Measurements from ENCODE around the gene NUP210L.

The NUP210L gene

GRCh38 chr1:153962088-153963029, 192.5 kb downstream of the NUP210L start:
- in situ Hi-C loops (cut with MboI; ENCODE audit: low sequenced_read_pairs, unreplicated experiment), result no loop called here

GRCh38 chr1:153961421-153961820, 193.5 kb downstream of the NUP210L start:
- in situ Hi-C loops (cut with MboI; ENCODE audit: low sequenced_read_pairs, unreplicated experiment), result no loop called here
- DNase-seq (ENCODE audit: low spot score), result no peak
- TF ChIP-seq CTCF (IDR thresholded peaks at IDR 0.05; ENCODE audit: borderline replicate concordance, control extremely low read depth, extremely low read depth, insufficient read depth, missing control alignments), result no peak

More at GRCh38 chr1:153962088-153963029, 192.5 kb downstream of the NUP210L start:
- DNase-seq (ENCODE audit: low spot score), result no peak
- peak; percentile 24 for TF ChIP-seq CTCF (IDR thresholded peaks at IDR 0.05; ENCODE audit: borderline replicate concordance, control extremely low read depth, extremely low read depth, insufficient read depth, missing control alignments)

- DNase-seq (ENCODE audit: low spot score), result no peak
- in situ Hi-C loops (cut with MboI; ENCODE audit: low sequenced_read_pairs, unreplicated experiment), result no loop called here
- TF ChIP-seq CTCF (IDR thresholded peaks at IDR 0.05; ENCODE audit: borderline replicate concordance, control extremely low read depth, extremely low read depth, insufficient read depth, missing control alignments), result no peak
Observed at GRCh38 chr1:153960206-153960605, 194.7 kb downstream of the NUP210L start.

GRCh38 chr1:153959454-153959853, 195.4 kb downstream of the NUP210L start:
- DNase-seq (ENCODE audit: low spot score), result no peak
- no peak for TF ChIP-seq CTCF (IDR thresholded peaks at IDR 0.05; ENCODE audit: borderline replicate concordance, control extremely low read depth, extremely low read depth, insufficient read depth, missing control alignments)
- in situ Hi-C loops (cut with MboI; ENCODE audit: low sequenced_read_pairs, unreplicated experiment), result no loop called here

DNA sequence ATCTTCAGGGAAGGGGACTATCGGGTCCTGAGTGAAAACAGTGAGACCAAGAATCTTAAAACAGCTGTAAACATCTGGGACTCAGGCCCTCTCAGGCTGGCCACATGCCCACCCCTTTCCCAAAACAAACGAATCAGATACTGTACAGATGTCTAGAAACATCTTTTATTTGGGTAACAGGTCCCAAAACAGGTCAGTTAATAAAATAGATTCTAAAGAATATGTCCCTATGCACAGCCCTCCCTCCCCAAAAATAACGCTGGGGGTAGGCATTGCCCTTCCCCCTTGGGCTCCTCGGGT, 196.0 kb downstream of the NUP210L start:
- no peak for TF ChIP-seq CTCF (IDR thresholded peaks at IDR 0.05; ENCODE audit: borderline replicate concordance, control extremely low read depth, extremely low read depth, insufficient read depth, missing control alignments)
- in situ Hi-C loops (cut with MboI; ENCODE audit: low sequenced_read_pairs, unreplicated experiment), result no loop called here
- DNase-seq (ENCODE audit: low spot score), result no peak

DNA sequence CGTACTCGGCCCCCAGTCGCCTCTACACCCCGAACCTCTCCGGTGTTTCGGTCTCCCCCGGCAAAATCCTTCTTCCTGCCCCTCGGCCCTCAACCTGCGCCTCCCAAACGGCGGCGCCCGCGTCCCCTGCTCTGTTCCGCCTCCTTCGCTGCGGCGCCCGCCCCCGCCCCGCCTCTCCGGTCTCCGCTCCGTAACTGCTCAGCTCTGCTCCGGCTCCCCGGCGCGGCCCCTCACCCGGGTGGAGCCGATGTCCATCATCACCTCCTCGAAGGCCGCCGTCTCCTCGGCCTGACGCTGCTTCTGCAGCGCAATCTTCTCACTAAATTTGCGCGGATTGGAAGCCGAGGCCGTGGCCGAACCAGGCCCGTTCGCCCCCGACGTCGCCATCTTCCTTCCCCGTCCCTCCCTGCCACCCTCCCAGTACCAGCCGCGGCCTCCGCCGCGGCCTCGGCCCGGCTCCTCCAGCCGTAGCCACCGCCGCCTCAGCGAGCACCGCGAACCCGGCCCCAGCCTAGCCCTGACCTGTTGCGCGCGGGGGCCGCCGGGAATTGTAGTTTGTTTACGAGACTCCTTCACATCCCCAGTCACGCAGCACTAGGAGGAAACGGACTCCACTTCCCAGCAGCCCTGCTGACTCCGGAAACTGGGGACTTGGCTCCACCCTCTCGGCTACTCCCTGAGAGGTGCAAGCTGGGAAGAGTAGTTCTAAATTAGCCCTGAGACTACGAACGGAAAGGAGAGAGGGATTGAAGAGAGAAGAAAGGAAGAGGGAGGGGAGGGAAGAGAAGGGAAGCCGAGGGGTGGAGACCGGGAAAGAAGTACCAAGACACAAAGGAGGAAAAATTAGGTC, 196.5 kb downstream of the NUP210L start, which contains the start of gene CRTC2:
Gene CRTC2, minus strand, starts transcription at position 502 of the 850 bp plus-strand sequence. Its CDS starts 115 bp downstream, at position 387.
- DNase-seq (ENCODE audit: low spot score), result peak; percentile 98
- peak; percentile 11 for TF ChIP-seq CTCF (IDR thresholded peaks at IDR 0.05; ENCODE audit: borderline replicate concordance, control extremely low read depth, extremely low read depth, insufficient read depth, missing control alignments)
- in situ Hi-C loops (cut with MboI; ENCODE audit: low sequenced_read_pairs, unreplicated experiment), result no loop called here
